T-helper 2 cell treated with Interferon-gamma antibody and Interleukin-4, amounts not matched to agents 5 μg/mL and 100 μg/mL, for 36 hours (primary cell): ENCODE measurements around the gene COPS8.

ENCODE experiments used
- DNase-seq: peaks from one replicate; pipeline ENCODE4 v3.0.0; 2021; ENCODE audit warnings: low spot score
- H3K27ac Mint-ChIP-seq: one replicate; pipeline ENCODE4 v1.8.0; 2021; ENCODE audit warnings: mild to moderate bottlenecking, mixed read lengths
- H3K27me3 Mint-ChIP-seq: one replicate; pipeline ENCODE4 v1.8.0; 2021; ENCODE audit warnings: low read depth, mixed read lengths
- H3K36me3 Mint-ChIP-seq: one replicate; pipeline ENCODE4 v1.8.0; 2021; ENCODE audit warnings: low read depth, mixed read lengths
- H3K4me1 Mint-ChIP-seq: one replicate; pipeline ENCODE4 v1.8.0; 2021; ENCODE audit warnings: low read depth, mixed read lengths
- H3K4me3 Mint-ChIP-seq: one replicate; pipeline ENCODE4 v1.8.0; 2022; ENCODE audit warnings: mild to moderate bottlenecking, moderate library complexity, mixed read lengths
- H3K9me3 Mint-ChIP-seq: one replicate; pipeline ENCODE4 v1.8.0; 2021; ENCODE audit warnings: mixed read lengths

COPS8 gene

GRCh38 chr2:237057893-237058300, 27.8 kb upstream of the COPS8 start:
- Mint-ChIP-seq H3K27me3 (no peaks in the 10 kb centered on the region), H3K36me3 (no peaks in the 10 kb centered on the region), H3K9me3 (no peaks in the 10 kb centered on the region), H3K4me3 (no peak overlapping the region), H3K27ac (no peak overlapping the region), H3K4me1 (peaks cover 11% of the 10 kb centered on the region)
- no peak for DNase-seq

GRCh38 chr2:237058423-237058822, 27.3 kb upstream of the COPS8 start:
- Mint-ChIP-seq H3K4me1 (peaks cover 11% of the 10 kb centered on the region), H3K27ac (no peak overlapping the region), H3K36me3 (no peaks in the 10 kb centered on the region), H3K4me3 (no peak overlapping the region), H3K27me3 (no peaks in the 10 kb centered on the region), H3K9me3 (no peaks in the 10 kb centered on the region)
- DNase-seq = no peak

DNA sequence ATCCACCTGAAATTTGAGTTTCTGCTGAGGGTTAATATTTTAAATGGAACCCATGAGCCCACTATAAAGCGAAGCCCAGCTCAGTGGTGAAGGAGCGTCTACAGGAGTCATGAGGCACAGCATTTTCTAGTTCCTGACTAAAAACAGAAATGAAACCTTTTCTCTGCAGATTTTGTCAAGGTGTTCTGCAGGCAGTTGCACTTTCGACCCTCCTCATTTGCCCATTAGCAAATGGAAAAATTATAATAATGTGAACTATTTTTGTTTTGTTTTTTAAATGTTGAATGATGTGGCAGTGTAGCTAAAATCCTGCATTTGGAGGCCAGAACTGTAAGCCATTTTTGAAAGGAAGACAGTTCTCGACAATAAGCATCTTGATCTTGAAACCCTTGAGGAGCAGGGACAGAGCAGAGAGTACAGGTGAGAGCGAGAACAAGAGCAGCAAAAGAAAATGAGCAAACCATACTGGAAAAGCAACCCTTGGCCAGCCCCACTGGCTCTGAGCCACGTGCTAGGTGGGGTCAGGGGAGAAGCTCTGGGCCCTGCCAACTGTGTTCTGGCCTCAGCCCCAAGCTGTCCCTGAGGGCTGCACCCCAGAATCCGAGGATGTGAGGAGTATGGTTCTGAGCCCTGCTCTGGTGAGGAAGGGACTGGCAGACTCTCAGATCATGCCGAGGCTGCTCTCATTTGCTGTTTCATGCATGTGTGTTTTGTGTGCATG, 26.4 kb upstream of the COPS8 start:
- no peak for DNase-seq
- H3K27ac Mint-ChIP-seq = peak overlapping the region; percentile 77
- no peaks in the 10 kb centered on the region for H3K9me3 Mint-ChIP-seq
- H3K36me3 Mint-ChIP-seq = no peaks in the 10 kb centered on the region
- no peak overlapping the region for H3K4me3 Mint-ChIP-seq
- H3K27me3 Mint-ChIP-seq = no peaks in the 10 kb centered on the region
- H3K4me1 Mint-ChIP-seq = peaks cover 11% of the 10 kb centered on the region

DNA sequence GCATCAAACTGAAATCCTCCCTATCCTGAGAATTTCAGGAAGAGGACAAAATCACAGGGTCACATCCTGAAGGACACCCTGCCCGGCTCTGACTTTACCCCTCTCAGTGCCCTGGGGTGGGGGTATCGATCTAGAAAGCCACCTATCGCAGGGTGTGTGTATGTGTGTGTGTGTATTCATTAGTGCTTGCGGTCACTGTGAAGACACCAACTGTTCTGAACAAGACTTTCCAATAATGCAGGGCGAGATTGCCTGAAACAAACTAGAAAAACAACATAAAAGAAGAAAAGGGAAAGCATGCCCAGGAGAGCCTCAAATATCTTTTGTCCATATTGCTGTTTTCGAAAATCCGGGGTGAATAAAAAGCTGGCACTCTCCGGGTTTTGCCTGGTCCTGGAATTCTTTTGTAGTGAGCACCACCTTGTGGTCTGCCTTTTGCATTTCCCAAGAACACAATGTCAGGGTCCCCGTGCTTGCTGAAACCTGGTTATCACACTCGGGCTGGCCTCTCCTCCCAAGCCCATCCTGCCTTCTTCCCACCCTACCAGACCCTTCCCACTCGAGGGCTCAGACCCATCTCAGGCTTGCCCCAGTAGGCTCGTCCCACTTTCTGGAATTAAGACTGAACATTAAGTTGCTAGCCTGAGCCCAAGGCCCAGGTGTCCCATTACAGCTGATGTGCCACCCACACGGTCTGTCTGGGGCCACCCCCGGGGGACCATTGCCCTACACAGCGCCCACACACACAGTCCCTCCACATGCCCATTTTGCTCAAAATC, 25.0 kb upstream of the COPS8 start:
- no peaks in the 10 kb centered on the region for H3K36me3 Mint-ChIP-seq
- peaks cover 11% of the 10 kb centered on the region for H3K4me1 Mint-ChIP-seq
- DNase-seq = no peak
- H3K9me3 Mint-ChIP-seq = no peaks in the 10 kb centered on the region
- H3K27ac Mint-ChIP-seq = no peak overlapping the region
- H3K27me3 Mint-ChIP-seq = no peaks in the 10 kb centered on the region
- H3K4me3 Mint-ChIP-seq = no peak overlapping the region

DNA sequence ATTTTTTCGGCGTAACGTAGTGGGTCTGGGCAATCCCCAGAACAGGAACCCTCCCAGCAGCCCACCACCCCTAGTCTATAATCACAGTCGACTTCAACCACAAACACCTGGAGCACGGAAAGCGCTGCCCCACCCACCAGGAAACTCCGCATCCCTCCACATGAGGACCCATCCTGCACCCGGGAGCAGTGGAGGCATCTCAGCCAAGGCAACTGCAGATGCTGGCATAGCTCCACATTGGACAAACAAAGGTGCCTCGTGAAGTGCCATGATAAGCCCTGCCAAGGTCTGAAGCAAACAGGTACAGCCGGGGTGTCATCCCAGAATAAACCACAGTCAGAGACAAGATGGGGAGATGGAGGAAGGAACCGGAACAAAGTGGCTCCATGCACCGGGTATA, 24.3 kb upstream of the COPS8 start:
- Mint-ChIP-seq H3K4me3 (no peak overlapping the region), H3K4me1 (peaks cover 11% of the 10 kb centered on the region), H3K27ac (no peak overlapping the region), H3K36me3 (no peaks in the 10 kb centered on the region), H3K9me3 (no peaks in the 10 kb centered on the region), H3K27me3 (no peaks in the 10 kb centered on the region)
- no peak for DNase-seq

DNA sequence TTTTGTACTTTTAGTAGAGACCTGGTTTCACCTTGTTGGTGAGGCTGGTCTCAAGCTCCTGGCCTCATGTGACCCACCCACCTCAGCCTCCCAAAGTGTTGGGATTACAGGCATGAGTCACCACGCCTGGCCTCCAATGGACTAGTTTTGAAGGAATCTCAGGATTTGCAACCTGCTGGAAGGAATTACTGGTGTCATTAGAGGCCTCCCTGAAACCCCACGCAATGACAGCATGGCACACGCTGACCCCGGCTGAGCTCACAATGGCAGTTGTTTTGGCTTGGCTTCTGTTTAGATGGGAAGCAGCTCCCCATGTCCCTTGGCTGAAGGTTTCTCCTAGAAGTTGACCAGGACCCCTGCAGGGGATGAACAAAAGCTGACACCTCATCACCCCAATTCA, 23.1 kb upstream of the COPS8 start:
- no peak overlapping the region for H3K4me3 Mint-ChIP-seq
- H3K4me1 Mint-ChIP-seq = peaks cover 11% of the 10 kb centered on the region
- H3K36me3 Mint-ChIP-seq = no peaks in the 10 kb centered on the region
- peaks cover 3% of the 10 kb centered on the region for H3K27me3 Mint-ChIP-seq
- no peak for DNase-seq
- H3K27ac Mint-ChIP-seq = no peak overlapping the region
- H3K9me3 Mint-ChIP-seq = no peaks in the 10 kb centered on the region

- Mint-ChIP-seq H3K27ac (no peak overlapping the region), H3K9me3 (no peaks in the 10 kb centered on the region), H3K4me1 (peaks cover 7% of the 10 kb centered on the region)
Measured at GRCh38 chr2:237064203-237065070, 21.3 kb upstream of the COPS8 start.

GRCh38 chr2:237065071-237065377, 20.7 kb upstream of the COPS8 start:
- Mint-ChIP-seq H3K27ac (no peak overlapping the region), H3K36me3 (no peaks in the 10 kb centered on the region), H3K9me3 (no peaks in the 10 kb centered on the region), H3K4me1 (peaks cover 4% of the 10 kb centered on the region), H3K4me3 (no peak overlapping the region), H3K27me3 (peaks cover 3% of the 10 kb centered on the region)
- DNase-seq = no peak

More at GRCh38 chr2:237064203-237065070, 21.3 kb upstream of the COPS8 start:
- DNase-seq = no peak
- Mint-ChIP-seq H3K27me3 (peaks cover 3% of the 10 kb centered on the region), H3K4me3 (no peak overlapping the region), H3K36me3 (no peaks in the 10 kb centered on the region)

DNA sequence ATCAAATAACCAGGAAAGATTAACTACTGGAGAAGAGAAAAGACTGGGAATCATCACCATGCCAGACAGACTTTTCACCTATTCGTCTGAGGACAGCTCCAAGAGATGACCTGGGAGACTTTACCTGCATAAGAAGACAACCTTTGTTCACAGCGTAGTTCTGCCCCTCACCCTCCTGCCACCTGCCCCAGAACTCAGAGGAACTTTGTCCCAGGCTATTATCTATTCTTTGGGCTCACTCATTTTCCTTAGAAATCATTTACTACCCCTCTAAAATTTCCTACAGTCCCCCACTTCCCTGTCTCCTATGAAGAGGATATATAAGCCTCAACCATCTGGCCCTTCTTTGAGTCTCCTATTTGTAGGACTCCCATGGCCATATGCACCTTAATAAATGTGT, 19.3 kb upstream of the COPS8 start:
- Mint-ChIP-seq H3K9me3 (no peaks in the 10 kb centered on the region), H3K36me3 (no peaks in the 10 kb centered on the region), H3K27me3 (peaks cover 3% of the 10 kb centered on the region), H3K4me3 (no peak overlapping the region), H3K4me1 (no peaks in the 10 kb centered on the region), H3K27ac (no peak overlapping the region)
- DNase-seq = no peak

DNA sequence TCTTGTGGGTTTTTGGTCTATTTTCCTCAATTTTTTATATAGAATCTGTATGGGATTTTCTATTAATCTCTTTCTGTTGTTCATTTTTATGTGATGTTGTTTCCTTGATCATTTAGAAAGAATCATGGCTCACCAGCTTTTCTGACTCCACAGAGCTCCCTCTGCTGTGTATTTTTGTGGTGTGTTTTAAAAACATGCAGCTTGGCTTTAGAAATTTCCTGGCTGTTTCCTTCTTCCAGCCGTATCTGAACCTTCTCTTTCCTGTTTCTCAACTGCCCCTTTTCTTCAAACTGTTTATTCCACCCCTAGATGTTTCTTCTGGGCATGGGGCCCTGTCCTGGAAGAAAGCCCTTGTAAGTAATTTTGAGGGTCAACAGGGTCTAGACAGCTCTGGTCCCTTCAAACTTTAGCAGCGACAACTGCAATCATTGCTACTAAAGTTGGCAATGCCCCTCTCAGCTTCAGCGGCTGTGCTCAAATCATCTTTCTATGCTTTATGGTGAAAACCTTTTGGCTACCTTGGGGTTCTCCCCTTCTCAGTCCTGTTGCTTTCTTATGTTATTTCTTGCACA, 17.6 kb upstream of the COPS8 start:
- no peak overlapping the region for H3K27ac Mint-ChIP-seq
- DNase-seq = no peak
- no peak overlapping the region for H3K4me3 Mint-ChIP-seq
- H3K36me3 Mint-ChIP-seq = no peaks in the 10 kb centered on the region
- no peaks in the 10 kb centered on the region for H3K4me1 Mint-ChIP-seq
- no peaks in the 10 kb centered on the region for H3K9me3 Mint-ChIP-seq
- peaks cover 3% of the 10 kb centered on the region for H3K27me3 Mint-ChIP-seq

- no peaks in the 10 kb centered on the region for H3K36me3 Mint-ChIP-seq
- no peak overlapping the region for H3K27ac Mint-ChIP-seq
- peak; percentile 44 for DNase-seq
- H3K27me3 Mint-ChIP-seq = peaks cover 2% of the 10 kb centered on the region
- no peak overlapping the region for H3K4me3 Mint-ChIP-seq
- H3K9me3 Mint-ChIP-seq = no peaks in the 10 kb centered on the region
- no peaks in the 10 kb centered on the region for H3K4me1 Mint-ChIP-seq
Measured at GRCh38 chr2:237072067-237072931, 13.4 kb upstream of the COPS8 start.

- H3K4me3 Mint-ChIP-seq = no peak overlapping the region
- DNase-seq = no peak
- no peaks in the 10 kb centered on the region for H3K27me3 Mint-ChIP-seq
- no peaks in the 10 kb centered on the region for H3K9me3 Mint-ChIP-seq
- H3K36me3 Mint-ChIP-seq = no peaks in the 10 kb centered on the region
- no peak overlapping the region for H3K27ac Mint-ChIP-seq
- no peaks in the 10 kb centered on the region for H3K4me1 Mint-ChIP-seq
Measured at GRCh38 chr2:237073552-237073951, 12.1 kb upstream of the COPS8 start.
